MCF 10A (cell line): ENCODE measurements around the gene KIAA0513. TPM values are rescaled to one million over a fixed set of nuclear protein-coding genes. Genes with fewer than 3 reads are reported as not detected.

Experiments used
- BruUV-seq: library from RNA; stranded (reverse); fragments of 400-500 nt; replicated peaks from 2 replicates; lab custom pipeline; 2021; lab: Mats Ljungman, UMichigan
- CTCF ChIA-PET: fragments of 300-600 bp; sonication (Branson Sonifier 250); formaldehyde crosslinking; extraction: SDS; loops from one replicate; lab custom pipeline; 2021; ENCODE audit warnings: antibody characterized with exemption, inconsistent platforms; lab: Yijun Ruan, JAX
- POLR2A ChIA-PET: fragments of 300-600, 350-650 bp; sonication (Branson Sonifier 250); formaldehyde crosslinking; extraction: SDS; loops from one replicate; lab custom pipeline; 2020; ENCODE audit warnings: antibody characterized with exemption, inconsistent platforms; lab: Yijun Ruan, JAX
- DNase-seq: peaks from one replicate; pipeline ENCODE4 v3.0.0-alpha.2; 2018; ENCODE audit not compliant: unreplicated experiment
- H3K27ac Mint-ChIP-seq: one replicate; pipeline ENCODE4 v1.8.0; 2022; ENCODE audit warnings: mild to moderate bottlenecking, low read depth, mixed read lengths; ENCODE audit not compliant: unreplicated experiment
- H3K27me3 Mint-ChIP-seq: one replicate; pipeline ENCODE4 v1.8.0; 2022; ENCODE audit warnings: mixed read lengths; ENCODE audit not compliant: insufficient read depth, unreplicated experiment
- H3K36me3 Mint-ChIP-seq: one replicate; pipeline ENCODE4 v1.8.0; 2022; ENCODE audit warnings: mild to moderate bottlenecking, moderate library complexity, mixed read lengths; ENCODE audit not compliant: insufficient read depth, unreplicated experiment
- H3K4me1 Mint-ChIP-seq: one replicate; pipeline ENCODE4 v1.8.0; 2022; ENCODE audit warnings: mixed read lengths; ENCODE audit not compliant: insufficient read depth, unreplicated experiment
- H3K4me3 Mint-ChIP-seq: one replicate; pipeline ENCODE4 v1.8.0; 2022; ENCODE audit warnings: mild to moderate bottlenecking, moderate library complexity, mixed read lengths; ENCODE audit not compliant: unreplicated experiment
- H3K9me3 Mint-ChIP-seq: one replicate; pipeline ENCODE4 v1.8.0; 2022; ENCODE audit warnings: mixed read lengths; ENCODE audit not compliant: unreplicated experiment
- intact Hi-C: fragments of 100-400 bp; cut with micrococcal nuclease; formaldehyde crosslinking; loops from 2 replicates; pipeline ENCODE4 v1.14.1; 2022
- total RNA-seq: library from RNA; stranded (reverse); gene quantifications from 2 replicates; pipeline ENCODE4 v1.2.3, GENCODE V29; 2022
- TF ChIP-seq, protein P1 (sequence below): fragments of 200-600 bp; IDR thresholded peaks from one replicate; pipeline ENCODE4 v1.8.0; 2022; ENCODE audit warnings: antibody characterized with exemption, mild to moderate bottlenecking; ENCODE audit not compliant: unreplicated experiment

Gene KIAA0513
- total RNA-seq, 1 experiment from 2014 or later = 4.2 TPM

DNA sequence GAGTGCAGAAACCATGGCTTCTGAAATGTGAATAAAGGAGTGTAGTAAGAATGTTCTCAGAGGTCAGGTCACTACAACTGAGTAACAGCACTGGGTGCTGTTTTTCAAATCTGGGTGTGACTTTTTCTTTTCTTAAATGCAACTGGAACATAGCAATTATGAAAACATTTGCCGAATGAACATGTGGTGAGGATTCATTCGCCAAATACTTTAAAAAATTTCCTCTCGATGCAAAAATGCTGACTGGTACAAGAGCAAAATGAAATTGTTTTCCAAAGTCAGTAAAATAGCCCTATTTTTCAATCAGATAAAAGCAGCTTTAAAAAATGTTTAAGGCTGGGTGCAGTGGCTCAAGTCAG, 34.9 kb upstream of the KIAA0513 start:
- peaks cover 32% of the 10 kb centered on the region for H3K4me1 Mint-ChIP-seq

GRCh38 chr16:84993926-84994325, 33.7 kb upstream of the KIAA0513 start:
- peaks cover 60% of the 10 kb centered on the region for H3K36me3 Mint-ChIP-seq
- peak overlapping the region; percentile 96 for H3K27ac Mint-ChIP-seq
- no TSS peak for BruUV-seq
- intact Hi-C loops = loop anchor here (1.0 to 2.0 kb wide), 2 partner anchors 34 to 43 kb away; no protein-coding TSS in a partner anchor
- peak overlapping the region; percentile 59 for H3K4me3 Mint-ChIP-seq
- POLR2A ChIA-PET = interaction anchor here (1.2 to 10.7 kb wide), 11 partner anchors 8 to 619 kb away, joined by 3 to 336 read pairs (median 10); partner anchors contain the start of genes GSE1, KIAA0513 and ZDHHC7
- peaks cover 37% of the 10 kb centered on the region for H3K4me1 Mint-ChIP-seq
- no peaks in the 10 kb centered on the region for H3K9me3 Mint-ChIP-seq
- no peaks in the 10 kb centered on the region for H3K27me3 Mint-ChIP-seq
- no peak for DNase-seq
- CTCF ChIA-PET = interaction anchor here (0.6 to 1.6 kb wide), 6 partner anchors 12 to 240 kb away, joined by 3 to 12 read pairs (median 4); no protein-coding TSS in a partner anchor
- TF ChIP-seq, protein P1, sequence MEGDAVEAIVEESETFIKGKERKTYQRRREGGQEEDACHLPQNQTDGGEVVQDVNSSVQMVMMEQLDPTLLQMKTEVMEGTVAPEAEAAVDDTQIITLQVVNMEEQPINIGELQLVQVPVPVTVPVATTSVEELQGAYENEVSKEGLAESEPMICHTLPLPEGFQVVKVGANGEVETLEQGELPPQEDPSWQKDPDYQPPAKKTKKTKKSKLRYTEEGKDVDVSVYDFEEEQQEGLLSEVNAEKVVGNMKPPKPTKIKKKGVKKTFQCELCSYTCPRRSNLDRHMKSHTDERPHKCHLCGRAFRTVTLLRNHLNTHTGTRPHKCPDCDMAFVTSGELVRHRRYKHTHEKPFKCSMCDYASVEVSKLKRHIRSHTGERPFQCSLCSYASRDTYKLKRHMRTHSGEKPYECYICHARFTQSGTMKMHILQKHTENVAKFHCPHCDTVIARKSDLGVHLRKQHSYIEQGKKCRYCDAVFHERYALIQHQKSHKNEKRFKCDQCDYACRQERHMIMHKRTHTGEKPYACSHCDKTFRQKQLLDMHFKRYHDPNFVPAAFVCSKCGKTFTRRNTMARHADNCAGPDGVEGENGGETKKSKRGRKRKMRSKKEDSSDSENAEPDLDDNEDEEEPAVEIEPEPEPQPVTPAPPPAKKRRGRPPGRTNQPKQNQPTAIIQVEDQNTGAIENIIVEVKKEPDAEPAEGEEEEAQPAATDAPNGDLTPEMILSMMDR = no peak

More for the DNA sequence above, 34.9 kb upstream of the KIAA0513 start:
- H3K27ac Mint-ChIP-seq = peak overlapping the region; percentile 96
- TF ChIP-seq, protein P1 = no peak
- H3K36me3 Mint-ChIP-seq = peaks cover 65% of the 10 kb centered on the region
- BruUV-seq = no TSS peak
- H3K4me3 Mint-ChIP-seq = no peak overlapping the region
- intact Hi-C loops = no loop called here
- no peaks in the 10 kb centered on the region for H3K27me3 Mint-ChIP-seq
- DNase-seq = no peak
- no peaks in the 10 kb centered on the region for H3K9me3 Mint-ChIP-seq
- POLR2A ChIA-PET = interaction anchor here (1.0 to 10.7 kb wide), 4 partner anchors 8 to 34 kb away, joined by 3 to 336 read pairs (median 6); partner anchors contain the start of genes KIAA0513 and ZDHHC7
- CTCF ChIA-PET = interaction anchor here (1.2 kb wide), 1 partner anchor 254 kb away, joined by 5 read pairs; no protein-coding TSS in a partner anchor

- H3K27me3 Mint-ChIP-seq = no peaks in the 10 kb centered on the region
- BruUV-seq = no TSS peak
- H3K9me3 Mint-ChIP-seq = no peaks in the 10 kb centered on the region
- H3K4me1 Mint-ChIP-seq = peaks cover 48% of the 10 kb centered on the region
- peaks cover 53% of the 10 kb centered on the region for H3K36me3 Mint-ChIP-seq
- DNase-seq = peak; percentile 70
- peak overlapping the region; percentile 59 for H3K4me3 Mint-ChIP-seq
- POLR2A ChIA-PET = interaction anchor here (0.6 to 10.7 kb wide), 19 partner anchors 10 to 507 kb away, joined by 3 to 336 read pairs (median 5); partner anchors contain the start of genes KIAA0513 and ZDHHC7
- CTCF ChIA-PET = interaction anchor here (0.6 to 1.2 kb wide), 4 partner anchors 15 to 252 kb away, joined by 3 read pairs; no protein-coding TSS in a partner anchor
- intact Hi-C loops = loop anchor here (2.0 kb wide), 1 partner anchor 41 kb away; no protein-coding TSS in a partner anchor
- H3K27ac Mint-ChIP-seq = peak overlapping the region; percentile 96
- TF ChIP-seq, protein P1 = no peak
Observed at GRCh38 chr16:84995663-84996062, 31.9 kb upstream of the KIAA0513 start.

DNA sequence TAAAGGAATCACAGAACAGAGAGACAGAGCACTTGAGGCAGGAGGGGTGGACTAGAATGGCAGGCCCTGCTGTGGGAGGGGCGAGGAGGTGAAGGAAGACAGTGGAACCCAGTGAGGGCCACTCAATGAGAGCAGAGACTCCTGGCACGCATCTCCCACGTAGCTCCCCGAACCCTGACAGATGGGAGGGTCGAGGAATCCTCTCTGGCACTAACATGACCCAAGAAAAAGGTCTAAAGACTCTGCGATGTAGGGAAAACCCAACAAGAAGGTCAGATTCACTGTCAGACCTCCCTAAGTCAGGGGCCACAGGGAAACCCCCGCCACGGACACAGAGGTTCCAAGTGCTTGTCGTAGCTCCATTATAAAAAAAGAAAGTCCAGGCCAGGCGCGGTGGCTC, 31.2 kb upstream of the KIAA0513 start:
- BruUV-seq = no TSS peak
- H3K36me3 Mint-ChIP-seq = peaks cover 46% of the 10 kb centered on the region
- POLR2A ChIA-PET = interaction anchor here (0.6 to 10.7 kb wide), 7 partner anchors 12 to 362 kb away, joined by 3 to 336 read pairs (median 3); partner anchors contain the start of genes KIAA0513 and ZDHHC7

More for the DNA sequence above, 31.2 kb upstream of the KIAA0513 start:
- no peak for DNase-seq
- Mint-ChIP-seq H3K4me3 (peak overlapping the region; percentile 59), H3K27ac (peak overlapping the region; percentile 96), H3K27me3 (no peaks in the 10 kb centered on the region), H3K4me1 (peaks cover 51% of the 10 kb centered on the region), H3K9me3 (no peaks in the 10 kb centered on the region)
- TF ChIP-seq, protein P1 = no peak
- CTCF ChIA-PET = interaction anchor here (1.2 kb wide), 1 partner anchor 14 kb away, joined by 3 read pairs; no protein-coding TSS in a partner anchor
- intact Hi-C loops = no loop called here
